Caco-2 (cell line): Measurements from ENCODE around the gene TMEM132D. TPM values are rescaled to one million over a fixed set of nuclear protein-coding genes. Genes with fewer than 3 reads are reported as not detected.

ENCODE experiments used
- BruUV-seq: library from RNA; stranded (reverse); fragments of 400-500 nt; replicated peaks from 2 replicates; lab custom pipeline; 2021; lab: Mats Ljungman, UMichigan
- CTCF ChIA-PET: fragments of 300-600 bp; sonication (Branson Sonifier 250); formaldehyde crosslinking; loops from one replicate; lab custom pipeline; 2022; ENCODE audit warnings: antibody characterized with exemption; lab: Charles Lee
- POLR2A ChIA-PET: fragments of 300-600 bp; sonication (Branson Sonifier 250); formaldehyde crosslinking; loops from one replicate; lab custom pipeline; 2022; ENCODE audit warnings: antibody characterized with exemption; lab: Charles Lee
- DNase-seq, 2 experiments: peaks; one replicate each; pipeline versions ENCODE4 v3.0.0 to v3.0.0-alpha.2; 2020 to 2022
- H3K27me3 ChIP-seq: replicated peaks from 2 replicates; pipeline ENCODE4 v1.6.0; 2011; ENCODE audit warnings: low read length; ENCODE audit not compliant: control insufficient read depth, insufficient read depth
- H3K36me3 ChIP-seq: 2 replicates; pipeline ENCODE4 v1.5.1; 2011; ENCODE audit warnings: low read length; ENCODE audit not compliant: control insufficient read depth, insufficient read depth
- H3K4me1 ChIP-seq: fragments of 250-450 bp; sonication (Bioruptor Pico); 2 replicates; pipeline ENCODE4 v1.5.1; 2020; ENCODE audit warnings: mild to moderate bottlenecking
- H3K4me3 ChIP-seq: 2 replicates; pipeline ENCODE4 v1.5.1; 2011; ENCODE audit warnings: low read depth, mild to moderate bottlenecking, control low read depth, low read length
- H3K9me3 ChIP-seq: fragments of 250-450 bp; sonication (Bioruptor Pico); 2 replicates; pipeline ENCODE4 v1.5.1; 2020; ENCODE audit warnings: mild to moderate bottlenecking, moderate library complexity
- H3K27ac Mint-ChIP-seq: one replicate; pipeline ENCODE4 v1.8.0; 2022; ENCODE audit warnings: mixed read lengths; ENCODE audit not compliant: unreplicated experiment
- H3K27me3 Mint-ChIP-seq: one replicate; pipeline ENCODE4 v1.8.0; 2022; ENCODE audit warnings: mixed read lengths; ENCODE audit not compliant: insufficient read depth, unreplicated experiment
- H3K36me3 Mint-ChIP-seq: one replicate; pipeline ENCODE4 v1.8.0; 2022; ENCODE audit warnings: mild to moderate bottlenecking, mixed read lengths; ENCODE audit not compliant: insufficient read depth, unreplicated experiment
- H3K4me1 Mint-ChIP-seq: one replicate; pipeline ENCODE4 v1.8.0; 2022; ENCODE audit warnings: low read depth, mixed read lengths; ENCODE audit not compliant: unreplicated experiment
- H3K4me3 Mint-ChIP-seq: one replicate; pipeline ENCODE4 v1.8.0; 2022; ENCODE audit warnings: mild to moderate bottlenecking, moderate library complexity, mixed read lengths; ENCODE audit not compliant: unreplicated experiment
- H3K9me3 Mint-ChIP-seq: one replicate; pipeline ENCODE4 v1.8.0; 2022; ENCODE audit warnings: mixed read lengths; ENCODE audit not compliant: unreplicated experiment
- CTCF ChIP-seq, 2 experiments: fragments of 200-600 bp in 1 of 2; IDR thresholded peaks; 1 replicate in 1 of 2; 2 replicates in 1 of 2; pipeline versions ENCODE4 v1.5.1 to v1.8.0; 2011 to 2022; ENCODE audit warnings: antibody characterized with exemption in 1 of 2, control low read depth in 1 of 2, inconsistent platforms in 1 of 2, low read depth in 1 of 2, low read length in 1 of 2, mild to moderate bottlenecking in 1 of 2, moderate library complexity in 1 of 2; ENCODE audit not compliant: insufficient read depth in 1 of 2, severe bottlenecking in 1 of 2, unreplicated experiment in 1 of 2
- intact Hi-C: fragments of 100-400 bp; cut with micrococcal nuclease; formaldehyde crosslinking; loops from one replicate; pipeline ENCODE4 v1.10.0; 2022; ENCODE audit not compliant: unreplicated experiment
- total RNA-seq: library from RNA; stranded (reverse); gene quantifications from 2 replicates; pipeline ENCODE4 v1.2.3, GENCODE V29; 2022

TMEM132D gene
- total RNA-seq, 1 experiment from 2014 or later = not detected

GRCh38 chr12:129363041-129363440 lies 540.8 kb downstream of the TMEM132D start:
- no peaks in the 10 kb centered on the region for H3K4me1 ChIP-seq
- POLR2A ChIA-PET = no interaction called here

GRCh38 chr12:129357233-129357632 lies 546.6 kb downstream of the TMEM132D start:
- DNase-seq = no peak
- no peaks in the 10 kb centered on the region for H3K9me3 ChIP-seq
- no peak for TF ChIP-seq CTCF (IDR thresholded peaks at IDR 0.05; ENCODE audit: insufficient read depth in 1 of 2, low read depth in 1 of 2, low read length in 1 of 2, severe bottlenecking in 1 of 2, unreplicated experiment in 1 of 2)
- H3K4me1 ChIP-seq = no peaks in the 10 kb centered on the region
- no peak overlapping the region for H3K4me3 ChIP-seq
- intact Hi-C loops = no loop called here
- no peak overlapping the region for H3K4me3 Mint-ChIP-seq
- ChIA-PET POLR2A (no interaction called here), CTCF (no interaction called here)
- BruUV-seq = no TSS peak
- peaks cover 6% of the 10 kb centered on the region for H3K27me3 Mint-ChIP-seq
- H3K27ac Mint-ChIP-seq = no peak overlapping the region
- no peaks in the 10 kb centered on the region for H3K36me3 ChIP-seq
- no peaks in the 10 kb centered on the region for H3K4me1 Mint-ChIP-seq
- no peaks in the 10 kb centered on the region for H3K27me3 ChIP-seq
- H3K36me3 Mint-ChIP-seq = no peaks in the 10 kb centered on the region
- H3K9me3 Mint-ChIP-seq = peaks cover 28% of the 10 kb centered on the region

More at GRCh38 chr12:129363041-129363440, 540.8 kb downstream of the TMEM132D start:
- CTCF ChIA-PET = no interaction called here
- H3K4me3 ChIP-seq = no peak overlapping the region
- BruUV-seq = no TSS peak
- no peak for DNase-seq
- H3K27me3 ChIP-seq = no peaks in the 10 kb centered on the region
- no peaks in the 10 kb centered on the region for H3K36me3 ChIP-seq
- H3K9me3 ChIP-seq = no peaks in the 10 kb centered on the region
- no peak for TF ChIP-seq CTCF (IDR thresholded peaks at IDR 0.05; ENCODE audit: insufficient read depth in 1 of 2, low read depth in 1 of 2, low read length in 1 of 2, severe bottlenecking in 1 of 2, unreplicated experiment in 1 of 2)
- Mint-ChIP-seq H3K36me3 (no peaks in the 10 kb centered on the region), H3K27me3 (peaks cover 3% of the 10 kb centered on the region), H3K9me3 (peaks cover 26% of the 10 kb centered on the region), H3K4me3 (no peak overlapping the region), H3K4me1 (no peaks in the 10 kb centered on the region), H3K27ac (no peak overlapping the region)
- intact Hi-C loops = no loop called here

- peaks cover 11% of the 10 kb centered on the region for H3K9me3 Mint-ChIP-seq
- ChIA-PET CTCF (no interaction called here), POLR2A (no interaction called here)
- Histone ChIP-seq H3K36me3 (no peaks in the 10 kb centered on the region), H3K27me3 (no peaks in the 10 kb centered on the region), H3K9me3 (no peaks in the 10 kb centered on the region), H3K4me3 (no peak overlapping the region), H3K4me1 (no peaks in the 10 kb centered on the region)
- H3K27me3 Mint-ChIP-seq = peaks cover 2% of the 10 kb centered on the region
- H3K4me1 Mint-ChIP-seq = no peaks in the 10 kb centered on the region
- intact Hi-C loops = no loop called here
- H3K27ac Mint-ChIP-seq = no peak overlapping the region
- no peak for DNase-seq
- no peak for TF ChIP-seq CTCF (IDR thresholded peaks at IDR 0.05; ENCODE audit: insufficient read depth in 1 of 2, low read depth in 1 of 2, low read length in 1 of 2, severe bottlenecking in 1 of 2, unreplicated experiment in 1 of 2)
- H3K36me3 Mint-ChIP-seq = no peaks in the 10 kb centered on the region
- no peak overlapping the region for H3K4me3 Mint-ChIP-seq
- BruUV-seq = no TSS peak
These were observed 552.3 kb downstream of the TMEM132D start for GRCh38 chr12:129351481-129351880.
